IMR-90 (cell line): ENCODE results near the gene RSF1. TPM values are rescaled to one million over a fixed set of nuclear protein-coding genes. Genes with fewer than 3 reads are reported as not detected.

Experiments
- ATAC-seq: fragments of 200-7000 bp; cut with Tn5 transposase; 2 replicates; pipeline ENCODE4 v1.9.1; 2020; ENCODE audit warnings: low read depth, mild to moderate bottlenecking, moderate library complexity
- BruUV-seq: library from RNA; stranded (reverse); fragments of 400-500 nt; replicated peaks from 2 replicates; lab custom pipeline; 2021; lab: Mats Ljungman, UMichigan
- CTCF ChIA-PET: fragments of 300-600 bp; formaldehyde crosslinking; extraction: SDS; loops from one replicate; lab custom pipeline; 2021; ENCODE audit warnings: antibody characterized with exemption; lab: Yijun Ruan, JAX
- POLR2A ChIA-PET: fragments of 300-600 bp; sonication (Branson Sonifier 250); formaldehyde crosslinking; loops from one replicate; lab custom pipeline; 2022; ENCODE audit warnings: antibody characterized with exemption; ENCODE audit not compliant: unreplicated experiment; lab: Charles Lee
- DNase-seq: peaks from one replicate; pipeline ENCODE4 v3.0.0; 2013
- H2AFZ ChIP-seq: replicated peaks from 2 replicates; pipeline ENCODE3; 2013; ENCODE audit warnings: low read length, mild to moderate bottlenecking; ENCODE audit not compliant: poor library complexity
- H2AK5ac ChIP-seq: 2 replicates; pipeline ENCODE4 v1.6.1; 2013; ENCODE audit warnings: low read depth, low read length, inconsistent platforms
- H2AK9ac ChIP-seq: replicated peaks from 2 replicates; pipeline ENCODE3; 2013; ENCODE audit warnings: mild to moderate bottlenecking, low read depth, low read length, moderate library complexity; ENCODE audit not compliant: poor library complexity
- H2BK120ac ChIP-seq: 2 replicates; pipeline ENCODE4 v1.6.1; 2013; ENCODE audit warnings: low read depth, low read length, inconsistent platforms
- H2BK15ac ChIP-seq: 3 replicates; pipeline ENCODE4 v1.6.1; 2013; ENCODE audit warnings: low read depth, low read length, inconsistent platforms
- H2BK20ac ChIP-seq: 2 replicates; pipeline ENCODE4 v1.6.1; 2013; ENCODE audit warnings: low read depth, mild to moderate bottlenecking, inconsistent platforms, low read length, moderate library complexity
- H2BK5ac ChIP-seq: 2 replicates; pipeline ENCODE4 v1.6.1; 2013; ENCODE audit warnings: mild to moderate bottlenecking, low read depth, low read length, inconsistent platforms; ENCODE audit not compliant: poor library complexity, severe bottlenecking
- H3K14ac ChIP-seq: replicated peaks from 2 replicates; pipeline ENCODE4 v1.6.1; 2013; ENCODE audit warnings: low read depth, low read length, inconsistent platforms
- H3K18ac ChIP-seq: 2 replicates; pipeline ENCODE4 v1.6.1; 2013; ENCODE audit warnings: low read depth, low read length, control low read depth
- H3K23ac ChIP-seq: 2 replicates; pipeline ENCODE4 v1.6.1; 2013; ENCODE audit warnings: low read depth, low read length, inconsistent platforms
- H3K27ac ChIP-seq: 2 replicates; pipeline ENCODE4 v1.5.1; 2013; ENCODE audit warnings: mild to moderate bottlenecking, control low read depth, low read length; ENCODE audit not compliant: insufficient read depth
- H3K27me3 ChIP-seq: 2 replicates; pipeline ENCODE4 v1.6.1; 2013; ENCODE audit warnings: low read length; ENCODE audit not compliant: control insufficient read depth, insufficient read depth
- H3K36me3 ChIP-seq: 2 replicates; pipeline ENCODE4 v1.6.1; 2013; ENCODE audit warnings: low read length, mixed read lengths; ENCODE audit not compliant: control insufficient read depth, insufficient read depth
- H3K4ac ChIP-seq: 2 replicates; pipeline ENCODE4 v1.6.1; 2013; ENCODE audit warnings: low read depth, low read length, inconsistent platforms
- H3K4me1 ChIP-seq: 2 replicates; pipeline ENCODE4 v1.6.1; 2013; ENCODE audit warnings: low read length, mixed read lengths; ENCODE audit not compliant: control insufficient read depth, insufficient read depth
- H3K4me2 ChIP-seq: 2 replicates; pipeline ENCODE4 v1.6.1; 2013; ENCODE audit warnings: low read depth, mild to moderate bottlenecking, control low read depth, low read length, moderate library complexity
- H3K4me3 ChIP-seq: 2 replicates; pipeline ENCODE4 v1.5.1; 2013; ENCODE audit warnings: low read depth, mild to moderate bottlenecking, control low read depth, low read length, moderate library complexity; ENCODE audit not compliant: insufficient read depth
- H3K56ac ChIP-seq: 2 replicates; pipeline ENCODE4 v1.6.1; 2013; ENCODE audit warnings: low read length, inconsistent platforms; ENCODE audit not compliant: insufficient read depth; ENCODE audit errors: extremely low read depth
- H3K79me1 ChIP-seq, 2 experiments: 2 replicates each; pipeline ENCODE4 v1.6.1; 2013; ENCODE audit warnings: low read length in 2 of 2, inconsistent platforms in 1 of 2, low read depth in 1 of 2
- H3K9ac ChIP-seq: 2 replicates; pipeline ENCODE4 v1.6.1; 2013; ENCODE audit warnings: low read depth, low read length, control low read depth
- H3K9me1 ChIP-seq: 2 replicates; pipeline ENCODE4 v1.6.1; 2013; ENCODE audit warnings: low read length, inconsistent platforms; ENCODE audit not compliant: insufficient read depth
- H3K9me3 ChIP-seq: 2 replicates; pipeline ENCODE4 v1.6.1; 2013; ENCODE audit warnings: low read length; ENCODE audit not compliant: control insufficient read depth, insufficient read depth
- H4K20me1 ChIP-seq: 2 replicates; pipeline ENCODE4 v1.6.1; 2013; ENCODE audit warnings: low read length, inconsistent platforms; ENCODE audit not compliant: insufficient read depth
- H4K5ac ChIP-seq: 2 replicates; pipeline ENCODE4 v1.6.1; 2013; ENCODE audit warnings: mild to moderate bottlenecking, low read depth, low read length, control low read depth
- H4K8ac ChIP-seq, 2 experiments: 2 replicates each; pipeline ENCODE4 v1.6.1; 2013; ENCODE audit warnings: low read depth in 2 of 2, low read length in 2 of 2, control low read depth in 1 of 2, inconsistent platforms in 1 of 2
- H4K91ac ChIP-seq: 2 replicates; pipeline ENCODE4 v1.6.1; 2013; ENCODE audit warnings: low read depth, low read length, inconsistent platforms; ENCODE audit not compliant: insufficient read depth
- NFE2L2 ChIP-seq: fragments of 150-350 bp; IDR thresholded peaks from 2 replicates; pipeline ENCODE4 v1.6.1; 2016; ENCODE audit warnings: low read depth, mild to moderate bottlenecking, low read length
- WGBS, 2 experiments: methylation state at CpG; one replicate each; pipeline versions ENCODE4 v1.1.5 to v1.1.7; 2013; ENCODE audit warnings: missing lambda C conversion rate in 2 of 2; ENCODE audit not compliant: insufficient read length in 1 of 2; ENCODE audit errors: extremely low coverage in 2 of 2; 5-methylcytosine and 5-hydroxymethylcytosine counted together
- dilution Hi-C: fragments of 300-500 bp; cut with HindIII; formaldehyde crosslinking; loops from one replicate; pipeline ENCODE4 v1.14.3; 2018; ENCODE audit warnings: low sequenced_read_pairs; ENCODE audit not compliant: unreplicated experiment
- in situ Hi-C: fragments of 300-500 bp; cut with MboI; formaldehyde crosslinking; loops from 3 replicates; pipeline ENCODE4 v1.14.3; 2019; ENCODE audit warnings: low sequenced_read_pairs, inconsistent platforms, mixed read lengths
- intact Hi-C: fragments of 100-400 bp; cut with micrococcal nuclease; formaldehyde crosslinking; loops from 2 replicates; pipeline ENCODE4 v1.10.0; 2022
- polyA plus RNA-seq, 3 experiments: library from polyadenylated mRNA; depleted of rRNA; stranded (reverse); fragments of >200 nt; gene quantifications; 2 replicates each; pipeline ENCODE4 v1.2.3, GENCODE V29; 2012; ENCODE audit warnings: low replicate concordance in 1 of 3
- total RNA-seq: library from RNA; depleted of rRNA; stranded (reverse); fragments of >200 nt; gene quantifications from 2 replicates; pipeline ENCODE4 v1.2.3, GENCODE V29; 2012

Gene RSF1
- total and polyA plus RNA-seq, 2 of the 4 experiments (the other 2 are of a cell fraction) = 13.9 to 18.5 TPM

DNA sequence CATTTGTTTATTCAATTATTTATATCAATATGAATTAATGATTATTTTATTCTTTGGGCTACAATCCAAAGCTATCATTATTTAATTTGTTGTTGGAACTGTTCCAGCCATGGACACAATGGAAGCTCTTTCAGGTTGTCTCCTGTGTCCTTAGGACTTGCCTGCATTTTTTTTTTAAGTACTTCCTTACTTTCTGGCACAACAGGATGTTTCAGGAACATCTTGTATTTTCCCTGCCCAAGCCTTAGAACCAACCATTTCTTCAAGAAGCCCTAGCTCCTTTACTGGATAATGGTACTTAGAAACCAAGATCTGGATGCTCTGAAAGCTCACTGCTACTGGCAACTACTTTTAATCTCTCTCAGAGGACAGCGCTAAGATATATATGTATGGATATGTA is 125.1 kb downstream of the RSF1 start:
- Histone ChIP-seq H3K14ac (no peak overlapping the region), H3K9me3 (no peaks in the 10 kb centered on the region), H3K4me1 (no peaks in the 10 kb centered on the region), H3K27ac (no peak overlapping the region), H3K79me1 (peaks cover 2 to 6% of the 10 kb centered on the region in 2 experiments; a peak in 2 of 4 replicates), H2AK9ac (no peak overlapping the region), H4K8ac (no peak overlapping the region), H3K9me1 (0 out of 2 replicates have a peak, but pooled peaks cover 3% of the 10 kb centered on the region), H3K23ac (no peak overlapping the region), H2AK5ac (no peak overlapping the region), H4K20me1 (no peaks in the 10 kb centered on the region), H3K4ac (no peak overlapping the region), H3K4me2 (no peak overlapping the region), H2AFZ (no peak overlapping the region), H4K5ac (no peak overlapping the region), H3K56ac (no peak overlapping the region), H3K27me3 (no peaks in the 10 kb centered on the region), H3K18ac (no peak overlapping the region), H3K9ac (no peak overlapping the region), H3K36me3 (peaks cover 22% of the 10 kb centered on the region), H3K4me3 (no peak overlapping the region), H2BK5ac (no peak overlapping the region), H2BK20ac (no peak overlapping the region), H2BK120ac (no peak overlapping the region), H2BK15ac (no peak overlapping the region), H4K91ac (no peak overlapping the region)
- TF ChIP-seq NFE2L2 = no peak
- dilution Hi-C loops (no loop called here), in situ Hi-C loops (no loop called here), intact Hi-C loops (no loop called here)
- WGBS, 2 experiments = no CpG with 5 or more reads among the region's 1 CpG
- POLR2A ChIA-PET = no interaction called here
- CTCF ChIA-PET = no interaction called here
- no peak for ATAC-seq
- DNase-seq = no peak
- BruUV-seq = no TSS peak
